SHP77 (cell line): ENCODE data around the gene CRB2.

Experiments
- DNase-seq, 2 experiments: peaks; one replicate each; lab custom pipeline; 2025; lab: John Stamatoyannopoulos, UW

Gene CRB2

GRCh38 chr9:123402981-123403509, 47.0 kb downstream of the CRB2 start:
- no peak for DNase-seq

- DNase-seq: no peak
These were observed 50.0 kb downstream of the CRB2 start for GRCh38 chr9:123406016-123406415.

- DNase-seq: no peak
These were observed 50.8 kb downstream of the CRB2 start for GRCh38 chr9:123406691-123407216.

- DNase-seq: no peak
These were observed 51.3 kb downstream of the CRB2 start for GRCh38 chr9:123407217-123407851.

- DNase-seq: no peak
These were observed 52.6 kb downstream of the CRB2 start for GRCh38 chr9:123408313-123409262.

- no peak for DNase-seq
These were observed 54.4 kb downstream of the CRB2 start for GRCh38 chr9:123410281-123410910.

GRCh38 chr9:123411191-123411590, 55.2 kb downstream of the CRB2 start:
- DNase-seq: no peak

GRCh38 chr9:123411636-123412035, 55.6 kb downstream of the CRB2 start:
- DNase-seq: no peak

- DNase-seq: no peak
These were observed 56.3 kb downstream of the CRB2 start for GRCh38 chr9:123412171-123412820.

GRCh38 chr9:123414204-123414603, 58.2 kb downstream of the CRB2 start:
- DNase-seq: no peak

GRCh38 chr9:123414936-123415930, 59.2 kb downstream of the CRB2 start:
- DNase-seq: no peak

GRCh38 chr9:123416176-123416575, 60.2 kb downstream of the CRB2 start:
- DNase-seq: no peak

- no peak for DNase-seq
These were observed 61.5 kb downstream of the CRB2 start for GRCh38 chr9:123417289-123418051.

- DNase-seq: no peak
These were observed 62.0 kb downstream of the CRB2 start for GRCh38 chr9:123418052-123418430.

- DNase-seq: no peak
These were observed 62.5 kb downstream of the CRB2 start for GRCh38 chr9:123418506-123418905.

- DNase-seq: no peak
These were observed 63.1 kb downstream of the CRB2 start for GRCh38 chr9:123419091-123419490.

- no peak for DNase-seq
These were observed 64.0 kb downstream of the CRB2 start for GRCh38 chr9:123419721-123420591.

- DNase-seq: no peak
These were observed 64.7 kb downstream of the CRB2 start for GRCh38 chr9:123420592-123421111.

GRCh38 chr9:123421186-123421585, 65.2 kb downstream of the CRB2 start:
- no peak for DNase-seq
